Measurements from ENCODE around the gene PCP2.

DNA sequence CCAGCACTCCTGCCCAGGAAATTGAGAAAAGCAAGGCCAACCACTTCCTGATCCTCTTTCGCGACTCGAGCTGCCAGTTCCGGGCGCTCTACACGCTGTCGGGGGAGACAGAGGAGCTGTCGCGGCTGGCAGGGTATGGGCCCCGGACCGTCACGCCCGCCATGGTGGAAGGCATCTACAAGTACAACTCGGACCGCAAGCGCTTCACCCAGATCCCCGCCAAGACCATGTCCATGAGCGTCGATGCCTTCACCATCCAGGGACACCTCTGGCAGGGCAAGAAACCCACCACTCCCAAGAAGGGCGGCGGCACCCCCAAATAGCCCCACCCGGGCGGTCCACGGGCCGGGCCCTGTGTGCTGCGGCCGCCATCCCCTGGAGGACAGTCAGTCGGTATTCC is 15.8 kb downstream of the PCP2 start:
- TF ChIP-seq, protein P1, sequence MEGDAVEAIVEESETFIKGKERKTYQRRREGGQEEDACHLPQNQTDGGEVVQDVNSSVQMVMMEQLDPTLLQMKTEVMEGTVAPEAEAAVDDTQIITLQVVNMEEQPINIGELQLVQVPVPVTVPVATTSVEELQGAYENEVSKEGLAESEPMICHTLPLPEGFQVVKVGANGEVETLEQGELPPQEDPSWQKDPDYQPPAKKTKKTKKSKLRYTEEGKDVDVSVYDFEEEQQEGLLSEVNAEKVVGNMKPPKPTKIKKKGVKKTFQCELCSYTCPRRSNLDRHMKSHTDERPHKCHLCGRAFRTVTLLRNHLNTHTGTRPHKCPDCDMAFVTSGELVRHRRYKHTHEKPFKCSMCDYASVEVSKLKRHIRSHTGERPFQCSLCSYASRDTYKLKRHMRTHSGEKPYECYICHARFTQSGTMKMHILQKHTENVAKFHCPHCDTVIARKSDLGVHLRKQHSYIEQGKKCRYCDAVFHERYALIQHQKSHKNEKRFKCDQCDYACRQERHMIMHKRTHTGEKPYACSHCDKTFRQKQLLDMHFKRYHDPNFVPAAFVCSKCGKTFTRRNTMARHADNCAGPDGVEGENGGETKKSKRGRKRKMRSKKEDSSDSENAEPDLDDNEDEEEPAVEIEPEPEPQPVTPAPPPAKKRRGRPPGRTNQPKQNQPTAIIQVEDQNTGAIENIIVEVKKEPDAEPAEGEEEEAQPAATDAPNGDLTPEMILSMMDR (IDR thresholded peaks at IDR 0.05 in 4 of 5, conservative IDR thresholded peaks at IDR 0.05 in 1 of 5), result no peak
- no peak for TF ChIP-seq POLR2A (IDR thresholded peaks at IDR 0.05)

Data from gastrocnemius medialis (tissue), 4 donors.